ENCODE measurements around the gene CSF3R.

The CSF3R gene

DNA sequence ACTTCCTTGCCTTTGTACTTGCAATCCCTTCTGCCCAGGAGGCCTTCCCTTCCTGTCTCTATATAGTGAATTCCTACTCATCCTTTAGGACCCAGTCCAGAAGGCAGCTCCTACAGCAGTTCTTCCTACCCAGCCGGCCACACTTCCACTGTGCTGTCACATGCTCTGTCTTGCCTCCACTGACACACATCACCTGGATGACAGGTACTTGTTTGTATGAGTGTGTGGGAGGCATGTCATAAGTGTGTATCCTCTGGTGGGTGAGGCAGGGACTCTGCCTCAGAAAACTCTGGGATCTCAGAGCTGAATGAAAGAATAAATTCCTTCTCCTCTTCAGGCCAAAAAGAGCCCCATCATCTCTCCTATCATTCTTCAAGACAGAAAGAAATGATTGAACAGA is 27.3 kb downstream of the CSF3R start:
- no peak for DNase-seq

GRCh38 chr1:36453600-36454388 is 28.9 kb downstream of the CSF3R start:
- no peak for DNase-seq

DNA sequence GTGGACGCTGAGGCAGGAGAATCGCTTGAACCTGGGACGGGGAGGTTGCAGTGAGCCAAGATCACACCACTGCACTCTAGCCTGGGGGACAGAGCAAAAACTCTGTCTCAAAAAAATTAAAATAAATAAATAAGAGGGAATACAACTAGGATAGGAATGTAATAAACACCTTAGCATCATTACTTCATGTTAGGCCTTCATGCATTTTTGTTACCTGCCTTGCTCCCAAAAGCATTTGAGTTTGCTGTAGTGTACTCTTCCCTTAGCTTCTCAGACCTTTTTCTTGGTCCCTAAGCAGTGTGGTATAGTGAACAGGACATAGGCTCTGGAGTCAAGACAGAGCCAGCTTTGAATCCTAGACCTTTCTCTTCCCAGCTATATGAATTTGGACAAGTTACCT is 29.7 kb downstream of the CSF3R start:
- DNase-seq: no peak

DNA sequence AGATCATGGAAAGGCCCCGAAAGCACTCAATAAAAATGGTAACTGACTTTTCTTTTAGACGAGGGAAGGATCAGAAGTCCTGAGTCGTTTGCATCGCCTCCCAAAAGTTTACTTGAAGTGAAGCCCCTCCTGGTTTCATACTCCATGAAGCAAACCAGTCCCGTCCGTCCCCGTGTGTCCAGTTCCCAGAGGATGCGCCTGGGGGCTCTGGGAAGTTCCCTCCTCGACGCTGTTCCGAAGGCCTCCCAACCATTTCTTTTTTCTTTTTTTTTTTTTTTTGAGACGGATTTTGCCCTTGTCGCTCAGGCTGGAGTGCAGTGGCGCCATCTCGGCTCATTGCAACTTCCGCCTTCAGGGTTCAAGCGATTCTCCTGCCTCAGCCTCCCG is 31.8 kb downstream of the CSF3R start:
- DNase-seq: no peak

GRCh38 chr1:36450270-36450918 is 32.3 kb downstream of the CSF3R start, which contains the start of gene OSCP1:
OSCP1 (minus strand) TSS chr1:36450451; CDS start chr1:36450369, 82 bp downstream.
- DNase-seq: peak; percentile 92

DNA sequence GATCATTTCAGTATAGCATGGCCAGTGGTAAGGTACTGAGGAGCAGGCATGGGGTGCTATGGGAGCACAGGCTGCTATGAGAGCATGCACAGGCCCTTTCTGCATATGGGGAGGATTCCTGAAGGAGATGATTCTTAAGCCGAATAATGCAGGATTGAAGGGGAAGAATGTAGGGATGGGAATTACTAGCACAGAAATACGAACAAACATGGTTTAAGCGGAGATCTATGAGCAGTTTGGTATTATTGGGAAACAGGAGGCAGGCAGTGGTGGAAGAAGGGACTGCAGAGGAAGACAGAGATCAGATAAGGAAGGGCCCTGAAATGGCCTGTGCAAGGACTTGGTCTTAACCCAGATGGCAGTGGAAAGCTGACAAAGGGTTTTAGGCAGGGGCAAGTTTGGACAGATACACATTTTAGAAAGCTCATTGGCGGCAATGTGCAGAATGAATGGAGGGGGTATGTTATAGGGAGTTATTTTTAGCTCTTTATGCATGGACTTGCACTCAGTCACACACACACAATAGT is 34.1 kb downstream of the CSF3R start:
- no peak for DNase-seq

DNA sequence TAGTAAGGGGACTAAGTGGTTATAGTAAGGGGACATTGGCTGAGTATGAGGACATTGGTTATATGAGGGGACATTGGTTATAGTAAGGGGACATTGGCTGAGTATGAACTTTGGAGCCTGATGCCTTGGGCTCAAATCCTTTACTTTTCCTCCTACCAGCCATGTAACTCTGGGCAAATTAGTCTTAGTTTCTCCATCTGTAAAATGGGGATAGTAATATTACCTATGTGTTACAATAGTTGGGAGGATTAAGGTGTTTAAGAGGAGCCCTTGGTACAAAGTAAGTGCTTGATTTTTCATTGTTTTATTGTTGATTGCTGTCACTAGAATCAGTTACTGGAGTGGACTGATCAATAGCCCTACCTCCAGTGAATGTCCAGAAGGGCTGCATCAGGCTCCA is 35.3 kb downstream of the CSF3R start:
- DNase-seq: no peak

- DNase-seq: no peak
Observed at GRCh38 chr1:36446746-36447145, 36.0 kb downstream of the CSF3R start.

DNA sequence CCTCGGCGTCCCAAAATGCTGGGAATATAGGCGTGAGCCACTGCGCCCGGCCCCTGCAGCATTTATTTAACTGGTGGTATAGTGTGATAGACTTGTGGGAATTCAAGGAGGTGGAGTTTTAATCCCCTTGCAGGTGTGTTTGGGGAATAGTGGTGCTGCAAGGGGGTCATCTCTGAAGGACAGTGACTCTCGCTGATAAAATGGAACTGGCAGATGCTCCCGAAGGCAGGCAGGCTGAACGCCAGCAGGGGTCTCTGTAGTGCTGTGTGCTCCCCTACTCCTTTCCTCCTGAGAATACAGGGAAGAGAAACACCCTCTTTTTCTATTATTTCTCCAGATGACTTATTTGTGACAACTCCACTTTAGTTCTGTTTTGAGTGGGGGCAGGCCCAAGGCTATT is 36.4 kb downstream of the CSF3R start:
- no peak for DNase-seq

- DNase-seq: no peak
Observed at GRCh38 chr1:36443297-36443696, 39.4 kb downstream of the CSF3R start.

- DNase-seq: no peak
Observed at GRCh38 chr1:36442337-36442736, 40.4 kb downstream of the CSF3R start.

DNA sequence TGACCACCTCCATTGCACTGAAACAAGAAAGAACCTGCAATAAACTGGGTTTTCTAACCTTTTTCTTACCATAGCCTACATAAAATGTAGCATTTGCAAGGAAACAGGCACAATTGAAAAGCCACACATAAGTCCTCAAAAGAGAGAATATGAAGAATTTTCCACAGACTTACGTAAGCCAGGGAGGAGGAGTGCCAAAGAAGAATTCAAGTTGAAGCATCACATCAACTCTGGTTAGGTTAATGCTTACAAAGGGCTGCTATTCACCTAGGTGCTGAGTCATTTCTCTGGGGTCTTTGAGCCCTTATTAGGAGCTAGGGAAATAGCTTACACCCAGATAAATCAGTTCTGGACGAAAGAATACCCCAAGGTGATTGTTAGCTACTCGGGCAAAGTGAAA is 42.1 kb downstream of the CSF3R start:
- no peak for DNase-seq

- no peak for DNase-seq
Observed at GRCh38 chr1:36440044-36440443, 42.7 kb downstream of the CSF3R start.

- DNase-seq: no peak
Observed at GRCh38 chr1:36438715-36439114, 44.0 kb downstream of the CSF3R start.

DNA sequence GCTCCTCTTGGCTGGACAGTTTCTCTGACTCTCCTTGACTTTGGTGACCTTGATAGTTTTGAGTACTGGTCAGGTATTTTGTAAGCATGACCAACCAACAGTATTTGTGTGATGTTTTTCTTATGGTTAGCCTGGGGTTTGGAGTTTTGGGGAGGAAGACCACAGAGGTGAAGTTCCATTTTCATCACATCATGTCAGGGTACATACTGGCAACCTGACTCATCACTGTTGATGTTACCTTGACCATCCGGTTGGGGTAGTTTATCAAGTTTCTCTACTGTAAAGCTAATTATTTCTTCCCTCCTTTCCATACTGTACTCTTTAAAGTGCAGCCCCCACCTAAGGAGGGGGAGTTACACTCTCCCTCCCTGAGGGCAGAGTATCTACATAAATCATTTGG is 45.9 kb downstream of the CSF3R start:
- DNase-seq: peak; percentile 83

DNA sequence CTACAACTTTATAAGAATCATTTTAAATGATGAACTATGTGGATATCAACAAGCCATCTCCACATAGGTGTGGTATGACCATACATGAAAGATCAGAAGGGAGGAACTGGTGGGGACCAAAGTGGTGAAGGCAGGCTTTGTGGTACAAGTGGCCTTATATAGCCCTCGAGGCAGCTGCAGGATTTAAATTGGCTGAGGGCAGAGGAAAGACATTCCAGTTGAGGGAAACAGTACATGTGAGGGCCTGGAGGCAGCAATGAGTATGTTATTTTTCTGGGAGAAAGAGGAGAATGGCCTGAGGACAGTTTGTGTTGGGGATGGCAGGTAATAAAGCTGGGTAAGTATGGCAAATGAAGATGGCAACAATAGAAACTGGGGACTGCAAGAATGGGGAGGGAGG is 49.6 kb downstream of the CSF3R start:
- DNase-seq: no peak

- DNase-seq: no peak
Observed at GRCh38 chr1:36432616-36433015, 50.1 kb downstream of the CSF3R start.

DNA sequence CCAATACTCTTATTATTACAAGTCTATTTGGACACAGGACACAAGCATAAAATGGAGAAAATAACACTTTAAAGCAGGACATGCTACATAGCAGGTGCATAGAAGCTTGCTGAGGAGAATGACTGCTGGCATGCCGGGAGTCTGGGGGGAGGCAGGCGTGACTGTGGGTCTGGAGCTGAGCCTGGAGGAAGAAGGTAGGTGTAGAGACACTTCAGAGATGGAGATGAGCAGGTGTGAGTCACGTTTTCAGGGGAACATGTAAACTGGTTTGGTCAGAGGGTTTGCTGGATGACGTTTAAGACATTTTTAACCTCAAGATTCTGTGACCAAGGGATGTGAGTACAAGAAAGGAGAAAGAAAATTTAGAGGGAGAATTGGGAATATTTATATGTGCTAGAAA is 56.9 kb downstream of the CSF3R start:
- no peak for DNase-seq

DNA sequence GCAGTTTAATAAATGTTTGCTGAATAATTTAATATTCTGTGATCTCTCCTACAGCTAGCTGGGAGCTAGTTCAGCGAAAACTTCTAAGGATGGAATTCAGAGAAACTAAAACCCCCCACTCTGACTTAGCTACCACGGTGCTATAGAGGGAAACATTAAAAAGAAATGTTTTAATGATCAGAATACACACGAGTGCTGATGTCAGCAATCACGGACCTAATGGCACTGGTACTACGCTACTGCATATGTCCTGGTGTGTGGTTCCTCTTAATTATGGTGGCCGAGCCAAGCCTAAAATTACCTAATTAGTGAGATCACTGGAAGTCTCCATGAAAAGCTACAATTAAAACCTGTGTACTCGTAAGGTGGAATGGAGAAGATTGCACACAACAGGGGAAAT is 61.1 kb downstream of the CSF3R start:
- DNase-seq: no peak

- peak; percentile 69 for DNase-seq
Observed at GRCh38 chr1:36420836-36421317, 61.8 kb downstream of the CSF3R start.

GRCh38 chr1:36420409-36420808 is 62.3 kb downstream of the CSF3R start:
- no peak for DNase-seq

DNA sequence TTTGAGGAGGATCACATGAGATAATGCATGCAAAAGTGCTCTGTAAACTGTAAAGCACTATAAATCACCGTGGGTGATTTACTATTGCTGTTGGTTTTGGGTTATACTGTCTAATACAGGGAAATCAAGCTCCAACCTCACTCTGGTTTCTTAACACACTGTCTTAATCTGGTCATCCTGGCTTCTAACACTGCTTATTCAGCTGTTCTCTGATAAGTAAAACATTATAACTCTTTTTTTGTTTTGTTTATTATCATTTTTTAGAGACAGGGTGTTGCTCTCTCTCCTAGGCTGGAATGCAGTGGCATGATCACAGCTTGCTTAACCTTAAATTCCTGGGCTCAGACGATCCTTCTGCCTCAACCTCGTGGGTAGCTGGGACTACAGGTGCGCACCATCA is 63.1 kb downstream of the CSF3R start:
- no peak for DNase-seq

GRCh38 chr1:36419140-36419539 is 63.6 kb downstream of the CSF3R start:
- no peak for DNase-seq

DNA sequence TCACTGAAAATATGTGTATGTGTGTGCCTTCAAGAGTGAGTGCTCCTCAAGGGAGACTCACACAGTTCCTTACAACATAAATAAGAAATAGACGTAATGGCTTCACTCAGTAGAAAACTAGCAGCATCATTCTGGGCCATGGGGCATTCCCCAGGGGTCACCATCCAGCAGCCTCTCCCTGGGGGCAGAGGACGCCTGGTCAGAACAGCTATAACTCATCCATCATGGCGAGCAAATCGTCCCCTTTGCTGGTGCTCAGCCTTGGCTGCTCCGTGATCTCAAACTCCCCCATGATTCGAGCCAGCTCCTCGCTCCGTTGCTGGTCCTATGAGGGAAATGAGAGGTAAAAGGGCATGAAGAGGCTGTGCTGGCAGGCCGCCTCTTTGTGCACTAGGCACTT is 64.8 kb downstream of the CSF3R start:
- DNase-seq: no peak

All from NCI-H226 (cell line).